ENCODE measurements around the gene SIN3A. TPM values are rescaled to one million over a fixed set of nuclear protein-coding genes. Genes with fewer than 3 reads are reported as not detected.

The SIN3A gene
- total RNA-seq, 2 experiments from 2014 or later, result 44.2 to 103 TPM

DNA sequence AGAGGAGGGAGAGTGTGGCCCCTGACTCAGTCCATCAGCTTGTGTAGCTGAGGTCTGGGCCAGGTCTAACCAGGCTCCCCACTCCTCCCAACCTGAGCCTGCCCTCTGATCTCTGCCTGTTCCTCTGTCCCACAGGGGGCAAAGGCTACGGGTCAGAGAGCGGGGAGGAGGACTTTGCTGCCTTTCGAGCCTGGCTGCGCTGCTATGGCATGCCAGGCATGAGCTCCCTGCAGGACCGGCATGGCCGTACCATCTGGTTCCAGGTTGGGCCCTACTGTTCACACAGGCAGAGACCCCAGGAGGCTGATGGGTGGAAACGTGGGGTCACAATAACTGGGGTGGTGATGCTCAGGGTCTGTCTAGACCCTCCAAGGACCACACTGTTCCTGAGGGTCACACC is 97.9 kb downstream of the SIN3A start:
- H3K27ac ChIP-seq (ENCODE audit: low read depth, low read length, poor library complexity, severe bottlenecking), result no peak overlapping the region
- H2AFZ ChIP-seq (ENCODE audit: low read length), result no peak overlapping the region
- H4K20me1 ChIP-seq (ENCODE audit: insufficient read depth, low read length), result no peaks in the 10 kb centered on the region
- no peak overlapping the region for H3K4me3 ChIP-seq (ENCODE audit: low read depth, low read length, poor library complexity, severe bottlenecking)
- BruUV-seq (replicated peaks), result no TSS peak
- no peak overlapping the region for H3K4me2 ChIP-seq (ENCODE audit: low read length)
- ChIA-PET POLR2A (interaction anchor here (1.3 kb wide), 1 partner anchor 14 kb away, joined by 3 read pairs; no protein-coding TSS in a partner anchor), CTCF (ENCODE audit: unreplicated experiment) (no interaction called here)
- no peaks in the 10 kb centered on the region; the same call in 1 of the 2 replicates for H3K9me3 ChIP-seq (ENCODE audit: low read length)
- intact Hi-C loops (cut with micrococcal nuclease; ENCODE audit: unreplicated experiment), result no loop called here
- peaks cover 84% of the 10 kb centered on the region for H3K36me3 ChIP-seq (ENCODE audit: insufficient read depth, low read length)
- peaks cover 23% of the 10 kb centered on the region for H3K4me1 ChIP-seq (ENCODE audit: insufficient read depth, low read length, poor library complexity, severe bottlenecking)
- DNase-seq (ENCODE audit: low spot score), result no peak
- H3K79me2 ChIP-seq (ENCODE audit: insufficient read depth, low read depth, low read length), result no peaks in the 10 kb centered on the region
- TF ChIP-seq, protein P1, sequence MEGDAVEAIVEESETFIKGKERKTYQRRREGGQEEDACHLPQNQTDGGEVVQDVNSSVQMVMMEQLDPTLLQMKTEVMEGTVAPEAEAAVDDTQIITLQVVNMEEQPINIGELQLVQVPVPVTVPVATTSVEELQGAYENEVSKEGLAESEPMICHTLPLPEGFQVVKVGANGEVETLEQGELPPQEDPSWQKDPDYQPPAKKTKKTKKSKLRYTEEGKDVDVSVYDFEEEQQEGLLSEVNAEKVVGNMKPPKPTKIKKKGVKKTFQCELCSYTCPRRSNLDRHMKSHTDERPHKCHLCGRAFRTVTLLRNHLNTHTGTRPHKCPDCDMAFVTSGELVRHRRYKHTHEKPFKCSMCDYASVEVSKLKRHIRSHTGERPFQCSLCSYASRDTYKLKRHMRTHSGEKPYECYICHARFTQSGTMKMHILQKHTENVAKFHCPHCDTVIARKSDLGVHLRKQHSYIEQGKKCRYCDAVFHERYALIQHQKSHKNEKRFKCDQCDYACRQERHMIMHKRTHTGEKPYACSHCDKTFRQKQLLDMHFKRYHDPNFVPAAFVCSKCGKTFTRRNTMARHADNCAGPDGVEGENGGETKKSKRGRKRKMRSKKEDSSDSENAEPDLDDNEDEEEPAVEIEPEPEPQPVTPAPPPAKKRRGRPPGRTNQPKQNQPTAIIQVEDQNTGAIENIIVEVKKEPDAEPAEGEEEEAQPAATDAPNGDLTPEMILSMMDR (conservative IDR thresholded peaks at IDR 0.05; ENCODE audit: low read length), result no peak
- no peak for TF ChIP-seq EZH2phosphoT487 (IDR thresholded peaks at IDR 0.05; ENCODE audit: borderline replicate concordance, low read depth, low read length)
- H3K9me2 ChIP-seq (ENCODE audit: insufficient read depth, low read length), result no peaks in the 10 kb centered on the region

DNA sequence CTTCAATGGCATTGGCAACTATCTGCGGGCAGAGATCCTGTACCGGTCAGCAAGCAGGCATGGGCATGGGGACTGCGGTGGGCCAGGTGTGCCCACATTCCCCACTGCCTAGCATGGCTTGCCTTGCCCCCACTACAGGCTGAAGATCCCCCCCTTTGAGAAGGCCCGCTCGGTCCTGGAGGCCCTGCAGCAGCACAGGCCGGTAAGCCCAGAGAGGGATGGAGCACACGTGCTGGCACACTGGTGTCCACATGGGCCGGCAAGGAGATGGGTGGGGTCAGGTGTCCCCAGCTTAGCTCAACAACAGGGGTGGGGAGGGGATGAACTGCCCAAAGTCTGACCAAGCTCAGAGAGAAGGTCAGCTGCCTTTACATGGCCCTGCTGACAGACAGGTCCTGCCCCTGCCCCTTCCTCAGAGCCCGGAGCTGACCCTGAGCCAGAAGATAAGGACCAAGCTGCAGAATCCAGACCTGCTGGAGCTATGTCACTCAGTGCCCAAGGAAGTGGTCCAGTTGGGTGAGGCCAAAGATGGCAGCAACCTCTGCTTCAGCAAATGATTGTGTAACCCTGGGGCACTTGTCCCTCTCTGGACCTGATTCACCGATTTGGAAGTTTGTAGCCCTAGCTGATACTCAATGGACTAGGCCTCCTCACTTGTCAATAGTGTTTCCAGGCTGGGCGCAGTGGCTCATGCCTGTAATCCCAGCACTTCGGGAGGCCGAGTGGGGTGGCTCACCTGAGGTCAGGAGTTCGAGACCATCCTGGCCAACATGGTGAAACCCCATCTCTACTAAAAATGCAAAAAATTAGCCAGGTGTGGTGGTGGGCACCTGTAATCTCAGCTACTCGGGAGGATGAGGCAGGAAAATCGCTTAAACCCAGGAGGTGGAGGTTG is 99.1 kb downstream of the SIN3A start:
- Histone ChIP-seq H3K79me2 (ENCODE audit: insufficient read depth, low read depth, low read length) (no peaks in the 10 kb centered on the region), H2AFZ (ENCODE audit: low read length) (no peak overlapping the region), H3K4me3 (ENCODE audit: low read depth, low read length, poor library complexity, severe bottlenecking) (no peak overlapping the region), H3K4me2 (ENCODE audit: low read length) (no peak overlapping the region), H3K27ac (ENCODE audit: low read depth, low read length, poor library complexity, severe bottlenecking) (no peak overlapping the region), H3K36me3 (ENCODE audit: insufficient read depth, low read length) (peaks cover 79% of the 10 kb centered on the region), H4K20me1 (ENCODE audit: insufficient read depth, low read length) (no peaks in the 10 kb centered on the region), H3K9me2 (ENCODE audit: insufficient read depth, low read length) (no peaks in the 10 kb centered on the region), H3K9me3 (ENCODE audit: low read length) (no peaks in the 10 kb centered on the region; the same call in 1 of the 2 replicates), H3K4me1 (ENCODE audit: insufficient read depth, low read length, poor library complexity, severe bottlenecking) (peaks cover 27% of the 10 kb centered on the region)
- TF ChIP-seq, protein P1 (conservative IDR thresholded peaks at IDR 0.05; ENCODE audit: low read length), result no peak
- TF ChIP-seq EZH2phosphoT487 (IDR thresholded peaks at IDR 0.05; ENCODE audit: borderline replicate concordance, low read depth, low read length), result no peak
- CTCF ChIA-PET (ENCODE audit: unreplicated experiment), result interaction anchor here (0.6 kb wide), 1 partner anchor 89 kb away, joined by 3 read pairs; no protein-coding TSS in a partner anchor
- POLR2A ChIA-PET, result no interaction called here
- no peak for DNase-seq (ENCODE audit: low spot score)
- intact Hi-C loops (cut with micrococcal nuclease; ENCODE audit: unreplicated experiment), result no loop called here
- BruUV-seq (replicated peaks), result no TSS peak

All from OCI-LY7 (cell line).